ENCODE results near the gene CD164L2.

Gene CD164L2

GRCh38 chr1:27423709-27424108 lies 40.6 kb upstream of the CD164L2 start:
- H3K23ac ChIP-seq (ENCODE audit: low read length in 2 of 2): no peak overlapping the region
- no peak for DNase-seq
- H2BK12ac ChIP-seq (ENCODE audit: low read length in 2 of 2): no peak overlapping the region
- WGBS: 100% methylated on average over 1 of the region's 4 CpGs
- H4K91ac ChIP-seq (ENCODE audit: low read length): no peak overlapping the region
- H3K9me3 ChIP-seq (ENCODE audit: control insufficient read depth, low read length): no peaks in the 10 kb centered on the region
- H2AK5ac ChIP-seq (ENCODE audit: low read length, severe bottlenecking): no peak overlapping the region
- no peak overlapping the region for H2BK5ac ChIP-seq (ENCODE audit: low read depth, low read length, poor library complexity, severe bottlenecking)
- H3K36me3 ChIP-seq (ENCODE audit: control insufficient read depth in 1 of 2, insufficient read depth in 2 of 2, low read depth in 1 of 2, low read length in 2 of 2): peaks cover 14 to 45% of the 10 kb centered on the region in 2 experiments
- H3K9ac ChIP-seq (ENCODE audit: low read length): no peak overlapping the region
- H3K14ac ChIP-seq (ENCODE audit: low read length in 2 of 2): no peak overlapping the region
- H3K27ac ChIP-seq (ENCODE audit: low read length, poor library complexity, severe bottlenecking): no peak overlapping the region
- no peak overlapping the region for H3K4me2 ChIP-seq (ENCODE audit: low read length, poor library complexity, severe bottlenecking)
- H3K18ac ChIP-seq (ENCODE audit: low read depth in 1 of 2, low read length in 2 of 2): no peak overlapping the region
- no peak overlapping the region for H4K8ac ChIP-seq (ENCODE audit: low read length)
- H2BK15ac ChIP-seq (ENCODE audit: low read depth, poor library complexity, severe bottlenecking): peak overlapping the region; percentile 26
- H3K27me3 ChIP-seq (ENCODE audit: control insufficient read depth in 1 of 2, insufficient read depth in 1 of 2, low read length in 2 of 2): no peaks in the 10 kb centered on the region
- H3K79me1 ChIP-seq (replicated peaks; ENCODE audit: low read length, poor library complexity, severe bottlenecking): peaks cover 34% of the 10 kb centered on the region
- H3K4ac ChIP-seq (ENCODE audit: low read depth in 1 of 2, low read length in 2 of 2): no peak overlapping the region
- peaks cover 12% of the 10 kb centered on the region for H3K4me1 ChIP-seq (ENCODE audit: control insufficient read depth, insufficient read depth, low read depth, low read length)
- H3K4me3 ChIP-seq (ENCODE audit: insufficient read depth in 1 of 2, low read depth in 1 of 2, low read length in 2 of 2): no peak overlapping the region
- H2BK120ac ChIP-seq (ENCODE audit: low read depth, low read length): no peak overlapping the region
- H2AFZ ChIP-seq (ENCODE audit: low read depth, low read length): no peak overlapping the region

GRCh38 chr1:27418326-27419185 lies 35.4 kb upstream of the CD164L2 start:
- Histone ChIP-seq H3K4ac (ENCODE audit: low read depth in 1 of 2, low read length in 2 of 2) (peak overlapping the region; percentile 35 to 64), H3K79me1 (replicated peaks; ENCODE audit: low read length, poor library complexity, severe bottlenecking) (peaks cover 26% of the 10 kb centered on the region), H4K8ac (ENCODE audit: low read length) (peak overlapping the region; percentile 42), H4K91ac (ENCODE audit: low read length) (no peak overlapping the region), H3K36me3 (ENCODE audit: control insufficient read depth in 1 of 2, insufficient read depth in 2 of 2, low read depth in 1 of 2, low read length in 2 of 2) (peaks cover 12 to 49% of the 10 kb centered on the region in 2 experiments), H2BK5ac (ENCODE audit: low read depth, low read length, poor library complexity, severe bottlenecking) (no peak overlapping the region), H3K23ac (ENCODE audit: low read length in 2 of 2) (no peak overlapping the region), H3K9ac (ENCODE audit: low read length) (peak overlapping the region; percentile 81), H3K9me3 (ENCODE audit: control insufficient read depth, low read length) (no peaks in the 10 kb centered on the region), H3K4me3 (ENCODE audit: insufficient read depth in 1 of 2, low read depth in 1 of 2, low read length in 2 of 2) (peak overlapping the region in 1 of 2 experiments; percentile 1), H3K27me3 (ENCODE audit: control insufficient read depth in 1 of 2, insufficient read depth in 1 of 2, low read length in 2 of 2) (no peaks in the 10 kb centered on the region), H2BK120ac (ENCODE audit: low read depth, low read length) (no peak overlapping the region), H3K27ac (ENCODE audit: low read length, poor library complexity, severe bottlenecking) (peak overlapping the region; percentile 94), H2BK12ac (ENCODE audit: low read length in 2 of 2) (peak overlapping the region; percentile 3 to 42), H2AFZ (ENCODE audit: low read depth, low read length) (no peak overlapping the region), H3K4me1 (ENCODE audit: control insufficient read depth, insufficient read depth, low read depth, low read length) (peaks cover 9% of the 10 kb centered on the region), H2BK15ac (ENCODE audit: low read depth, poor library complexity, severe bottlenecking) (no peak overlapping the region), H2AK5ac (ENCODE audit: low read length, severe bottlenecking) (no peak overlapping the region), H3K18ac (ENCODE audit: low read depth in 1 of 2, low read length in 2 of 2) (no peak overlapping the region), H3K4me2 (ENCODE audit: low read length, poor library complexity, severe bottlenecking) (peak overlapping the region; percentile 57), H3K14ac (ENCODE audit: low read length in 2 of 2) (no peak overlapping the region)
- DNase-seq: peak; percentile 99
- WGBS: 25% methylated on average over 12 of the region's 14 CpGs

- Histone ChIP-seq H2BK120ac (ENCODE audit: low read depth, low read length) (no peak overlapping the region), H3K4me2 (ENCODE audit: low read length, poor library complexity, severe bottlenecking) (no peak overlapping the region), H3K4me1 (ENCODE audit: control insufficient read depth, insufficient read depth, low read depth, low read length) (peaks cover 9% of the 10 kb centered on the region), H2AK5ac (ENCODE audit: low read length, severe bottlenecking) (peak overlapping the region; percentile 21), H3K27ac (ENCODE audit: low read length, poor library complexity, severe bottlenecking) (peak overlapping the region; percentile 94), H3K18ac (ENCODE audit: low read depth in 1 of 2, low read length in 2 of 2) (peak overlapping the region in 1 of 2 experiments; percentile 29), H4K8ac (ENCODE audit: low read length) (no peak overlapping the region), H3K23ac (ENCODE audit: low read length in 2 of 2) (no peak overlapping the region), H2AFZ (ENCODE audit: low read depth, low read length) (no peak overlapping the region), H2BK5ac (ENCODE audit: low read depth, low read length, poor library complexity, severe bottlenecking) (no peak overlapping the region), H3K4me3 (ENCODE audit: insufficient read depth in 1 of 2, low read depth in 1 of 2, low read length in 2 of 2) (no peak overlapping the region), H3K4ac (ENCODE audit: low read depth in 1 of 2, low read length in 2 of 2) (peak overlapping the region in 1 of 2 experiments; percentile 47), H3K36me3 (ENCODE audit: control insufficient read depth in 1 of 2, insufficient read depth in 2 of 2, low read depth in 1 of 2, low read length in 2 of 2) (peaks cover 15 to 57% of the 10 kb centered on the region in 2 experiments), H3K9me3 (ENCODE audit: control insufficient read depth, low read length) (no peaks in the 10 kb centered on the region), H2BK15ac (ENCODE audit: low read depth, poor library complexity, severe bottlenecking) (no peak overlapping the region), H3K79me1 (replicated peaks; ENCODE audit: low read length, poor library complexity, severe bottlenecking) (peaks cover 31% of the 10 kb centered on the region), H3K14ac (ENCODE audit: low read length in 2 of 2) (no peak overlapping the region), H3K27me3 (ENCODE audit: control insufficient read depth in 1 of 2, insufficient read depth in 1 of 2, low read length in 2 of 2) (no peaks in the 10 kb centered on the region), H2BK12ac (ENCODE audit: low read length in 2 of 2) (no peak overlapping the region), H3K9ac (ENCODE audit: low read length) (peak overlapping the region; percentile 81), H4K91ac (ENCODE audit: low read length) (no peak overlapping the region)
- WGBS: 91% methylated on average over 3 of the region's 3 CpGs
- no peak for DNase-seq
Measured at GRCh38 chr1:27417713-27418112, 34.6 kb upstream of the CD164L2 start.

GRCh38 chr1:27416387-27417111 lies 33.4 kb upstream of the CD164L2 start:
- Histone ChIP-seq H2BK120ac (ENCODE audit: low read depth, low read length) (no peak overlapping the region), H3K14ac (ENCODE audit: low read length in 2 of 2) (no peak overlapping the region), H3K79me1 (replicated peaks; ENCODE audit: low read length, poor library complexity, severe bottlenecking) (peaks cover 32% of the 10 kb centered on the region), H3K4me3 (ENCODE audit: insufficient read depth in 1 of 2, low read depth in 1 of 2, low read length in 2 of 2) (no peak overlapping the region), H4K91ac (ENCODE audit: low read length) (no peak overlapping the region), H3K18ac (ENCODE audit: low read depth in 1 of 2, low read length in 2 of 2) (no peak overlapping the region), H2AFZ (ENCODE audit: low read depth, low read length) (no peak overlapping the region), H3K9ac (ENCODE audit: low read length) (no peak overlapping the region), H2AK5ac (ENCODE audit: low read length, severe bottlenecking) (no peak overlapping the region), H3K4me2 (ENCODE audit: low read length, poor library complexity, severe bottlenecking) (no peak overlapping the region), H3K27ac (ENCODE audit: low read length, poor library complexity, severe bottlenecking) (no peak overlapping the region), H3K4ac (ENCODE audit: low read depth in 1 of 2, low read length in 2 of 2) (no peak overlapping the region), H3K4me1 (ENCODE audit: control insufficient read depth, insufficient read depth, low read depth, low read length) (peaks cover 9% of the 10 kb centered on the region), H2BK15ac (ENCODE audit: low read depth, poor library complexity, severe bottlenecking) (no peak overlapping the region), H3K23ac (ENCODE audit: low read length in 2 of 2) (no peak overlapping the region), H3K9me3 (ENCODE audit: control insufficient read depth, low read length) (no peaks in the 10 kb centered on the region), H4K8ac (ENCODE audit: low read length) (no peak overlapping the region), H2BK5ac (ENCODE audit: low read depth, low read length, poor library complexity, severe bottlenecking) (no peak overlapping the region), H3K36me3 (ENCODE audit: control insufficient read depth in 1 of 2, insufficient read depth in 2 of 2, low read depth in 1 of 2, low read length in 2 of 2) (peaks cover 21 to 69% of the 10 kb centered on the region in 2 experiments), H2BK12ac (ENCODE audit: low read length in 2 of 2) (no peak overlapping the region), H3K27me3 (ENCODE audit: control insufficient read depth in 1 of 2, insufficient read depth in 1 of 2, low read length in 2 of 2) (no peaks in the 10 kb centered on the region)
- 90% methylated on average over 3 of the region's 3 CpGs for WGBS
- DNase-seq: peak; percentile 87

All from mesenchymal stem cell (in vitro differentiated cells and primary cell).